C4-2B (cell line): ENCODE measurements around the gene SLC2A13.

Source experiments
- ZFX ChIP-seq: fragments of 450-650 bp; IDR thresholded peaks from 2 replicates; pipeline ENCODE4 v1.6.1; 2017
- TF ChIP-seq, protein P1 (sequence below): fragments of 450-650 bp; conservative IDR thresholded peaks from 2 replicates; pipeline ENCODE4 v1.5.1; 2017; ENCODE audit warnings: mild to moderate bottlenecking

DNA sequence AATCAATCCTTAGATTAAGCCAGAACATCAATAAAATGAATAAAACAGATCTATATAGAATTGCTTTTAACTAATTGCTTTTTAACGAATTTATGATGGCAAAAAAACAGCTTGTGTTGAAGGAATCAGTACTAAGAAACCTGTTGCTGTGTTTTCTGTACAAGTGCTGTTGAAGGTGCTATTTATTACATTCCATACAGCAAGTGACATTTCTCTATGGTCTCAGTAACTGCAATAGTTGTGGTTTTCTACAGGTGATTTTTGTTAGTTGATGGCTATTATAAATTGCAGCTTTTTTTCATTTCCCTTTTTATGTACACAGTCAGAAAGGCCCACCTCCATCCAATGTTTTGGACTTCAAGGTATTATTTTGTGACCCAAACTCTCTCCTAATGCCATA lies 56.6 kb downstream of the SLC2A13 start:
- TF ChIP-seq, protein P1, sequence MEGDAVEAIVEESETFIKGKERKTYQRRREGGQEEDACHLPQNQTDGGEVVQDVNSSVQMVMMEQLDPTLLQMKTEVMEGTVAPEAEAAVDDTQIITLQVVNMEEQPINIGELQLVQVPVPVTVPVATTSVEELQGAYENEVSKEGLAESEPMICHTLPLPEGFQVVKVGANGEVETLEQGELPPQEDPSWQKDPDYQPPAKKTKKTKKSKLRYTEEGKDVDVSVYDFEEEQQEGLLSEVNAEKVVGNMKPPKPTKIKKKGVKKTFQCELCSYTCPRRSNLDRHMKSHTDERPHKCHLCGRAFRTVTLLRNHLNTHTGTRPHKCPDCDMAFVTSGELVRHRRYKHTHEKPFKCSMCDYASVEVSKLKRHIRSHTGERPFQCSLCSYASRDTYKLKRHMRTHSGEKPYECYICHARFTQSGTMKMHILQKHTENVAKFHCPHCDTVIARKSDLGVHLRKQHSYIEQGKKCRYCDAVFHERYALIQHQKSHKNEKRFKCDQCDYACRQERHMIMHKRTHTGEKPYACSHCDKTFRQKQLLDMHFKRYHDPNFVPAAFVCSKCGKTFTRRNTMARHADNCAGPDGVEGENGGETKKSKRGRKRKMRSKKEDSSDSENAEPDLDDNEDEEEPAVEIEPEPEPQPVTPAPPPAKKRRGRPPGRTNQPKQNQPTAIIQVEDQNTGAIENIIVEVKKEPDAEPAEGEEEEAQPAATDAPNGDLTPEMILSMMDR, result no peak
- no peak for TF ChIP-seq ZFX
